IPS-NIHi7 (cell line): Measurements from ENCODE around the gene CSGALNACT2.
"Not testable (repeated sequence)": the region's sequence is repeated elsewhere in the genome, so short reads cannot be mapped to it uniquely, and the experiment has no call there.

ENCODE experiments used
- DNase-seq: peaks from one replicate; pipeline ENCODE4 v3.0.0; 2012; ENCODE audit warnings: mixed read lengths; ENCODE audit errors: extremely low spot score

The CSGALNACT2 gene

GRCh38 chr10:43177595-43177994, 39.4 kb downstream of the CSGALNACT2 start:
- DNase-seq = no peak

GRCh38 chr10:43181146-43181545, 42.9 kb downstream of the CSGALNACT2 start:
- no peak for DNase-seq

- DNase-seq = not testable (repeated sequence)
These were observed 45.5 kb downstream of the CSGALNACT2 start for GRCh38 chr10:43183764-43184163.

- DNase-seq = no peak
These were observed 47.9 kb downstream of the CSGALNACT2 start for GRCh38 chr10:43186150-43186549.

GRCh38 chr10:43187213-43187612, 49.0 kb downstream of the CSGALNACT2 start:
- DNase-seq = no peak

- no peak for DNase-seq
These were observed 50.5 kb downstream of the CSGALNACT2 start for GRCh38 chr10:43188702-43189101.

GRCh38 chr10:43190289-43190688, 52.0 kb downstream of the CSGALNACT2 start:
- DNase-seq = no peak

- DNase-seq = no peak
These were observed 52.5 kb downstream of the CSGALNACT2 start for GRCh38 chr10:43190775-43191174.

GRCh38 chr10:43192884-43193283, 54.6 kb downstream of the CSGALNACT2 start:
- DNase-seq = no peak

- no peak for DNase-seq
These were observed 55.3 kb downstream of the CSGALNACT2 start for GRCh38 chr10:43193496-43194080.

GRCh38 chr10:43194266-43194665, 56.0 kb downstream of the CSGALNACT2 start:
- no peak for DNase-seq

- DNase-seq = no peak
These were observed 56.6 kb downstream of the CSGALNACT2 start for GRCh38 chr10:43194859-43195258.

- no peak for DNase-seq
These were observed 57.3 kb downstream of the CSGALNACT2 start for GRCh38 chr10:43195557-43195956.

GRCh38 chr10:43196131-43196980, 58.1 kb downstream of the CSGALNACT2 start:
- DNase-seq = no peak

- no peak for DNase-seq
These were observed 59.0 kb downstream of the CSGALNACT2 start for GRCh38 chr10:43196981-43197833.

GRCh38 chr10:43197834-43198681, 59.8 kb downstream of the CSGALNACT2 start:
- DNase-seq = peak; percentile 34

GRCh38 chr10:43198682-43199005, 60.4 kb downstream of the CSGALNACT2 start:
- no peak for DNase-seq

GRCh38 chr10:43199088-43199683, 60.9 kb downstream of the CSGALNACT2 start:
- DNase-seq = no peak

GRCh38 chr10:43199684-43200537, 61.7 kb downstream of the CSGALNACT2 start:
- DNase-seq = no peak
